Heart left ventricle (tissue), 13 donors: Measurements from ENCODE around the gene BCL2.

Experiments used
- CTCF ChIP-seq, 12 donors: fragments of 200-600 bp; sonication (generic) in 4 of 12; IDR thresholded peaks; one replicate each; pipeline versions ENCODE4 v1.5.0 to v1.8.0; 2018 to 2022; ENCODE audit warnings: antibody characterized with exemption in 12 of 12, mild to moderate bottlenecking in 5 of 12
- POLR2A ChIP-seq, 2 donors: fragments of 450-650 bp; IDR thresholded peaks; one replicate each; pipeline ENCODE4 v1.6.1; 2017; ENCODE audit warnings: antibody characterized with exemption in 2 of 2, mild to moderate bottlenecking in 2 of 2, moderate library complexity in 2 of 2
- donor health status: ischemic (EF 13 %, LVEDD 7.1; RV severe dilation, severe dysfunction).
- donor health status: DM: no; HTN: yes; CAD: no.
- donor health status: DM: no; HTN: no; CAD: no.
- donor health status: ischemic (EF 25% LVEDD 6.9; RV normal size, moderate dysfunction).
- donor health status: ischemic (EF 25% LVEDD 5.7; RV mildly dilated, moderate dysfunction).
- donor health status: ischemic (EF 35%, LVEDD 5.7; RV mildly dilated, moderate dysfunction).
- donor health status: nonischemic (EF 11% LVEDD 7.7; RV severe dilation, severe dysfunction).
- donor health status: DM: yes; HTN: yes; CAD: no.
- donor health status: PGD.
- donor health status: ischemic (EF 29% LVEDD 5.4; RV normal size, mild dysfunction).
- donor health status: nonischemic (EF 23%, LVEDD 6.1; RV moderate dilation, normal function).

GRCh38 chr18:63314062-63314790, 5.3 kb downstream of the BCL2 start:
- TF ChIP-seq CTCF (IDR thresholded peaks at IDR 0.05) (no peak), POLR2A (IDR thresholded peaks at IDR 0.05) (no peak)
